ENCODE results near the gene PNPLA5.

DNA sequence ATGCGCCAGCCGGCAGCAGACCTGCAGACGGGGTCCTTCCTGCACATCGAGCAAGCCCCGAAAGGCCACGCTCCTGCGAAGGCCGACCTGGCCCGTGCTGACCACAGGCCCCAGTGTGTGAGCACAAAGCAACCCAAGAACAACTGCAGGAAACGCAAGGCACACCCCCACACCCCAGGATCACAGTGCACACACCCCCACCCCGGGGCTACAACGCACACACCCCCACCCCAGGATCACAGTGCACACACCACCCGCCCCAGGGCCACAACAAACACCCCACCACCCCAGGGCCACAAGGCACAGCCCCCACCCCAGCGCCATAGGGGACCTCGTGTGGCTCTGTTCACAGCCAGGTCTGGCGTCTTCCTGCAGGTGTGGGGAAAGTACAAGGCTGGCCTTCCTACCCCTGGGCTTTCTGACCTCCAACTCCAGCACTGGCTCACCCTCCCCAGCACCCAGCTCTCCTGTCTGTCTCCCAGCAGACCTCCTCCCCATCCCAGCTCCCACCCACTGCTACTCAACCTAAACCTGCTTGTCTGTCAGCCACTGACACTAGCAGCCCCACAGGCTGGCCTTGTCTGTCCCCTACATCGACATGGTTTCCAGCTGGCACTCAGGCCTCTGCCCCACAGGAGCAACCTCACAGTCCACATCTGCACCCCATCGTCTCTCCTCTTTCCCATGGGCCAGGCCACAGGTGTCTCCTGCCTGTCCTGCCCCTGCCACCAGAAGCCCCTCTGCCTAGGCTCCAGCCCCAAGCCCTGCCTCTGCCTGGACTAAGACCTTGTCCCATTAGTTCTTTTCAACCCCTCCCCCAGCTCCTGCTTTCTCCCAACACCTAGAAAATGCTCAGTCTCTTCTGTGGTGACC is 59.2 kb downstream of the PNPLA5 start:
- TF ChIP-seq, protein P1, sequence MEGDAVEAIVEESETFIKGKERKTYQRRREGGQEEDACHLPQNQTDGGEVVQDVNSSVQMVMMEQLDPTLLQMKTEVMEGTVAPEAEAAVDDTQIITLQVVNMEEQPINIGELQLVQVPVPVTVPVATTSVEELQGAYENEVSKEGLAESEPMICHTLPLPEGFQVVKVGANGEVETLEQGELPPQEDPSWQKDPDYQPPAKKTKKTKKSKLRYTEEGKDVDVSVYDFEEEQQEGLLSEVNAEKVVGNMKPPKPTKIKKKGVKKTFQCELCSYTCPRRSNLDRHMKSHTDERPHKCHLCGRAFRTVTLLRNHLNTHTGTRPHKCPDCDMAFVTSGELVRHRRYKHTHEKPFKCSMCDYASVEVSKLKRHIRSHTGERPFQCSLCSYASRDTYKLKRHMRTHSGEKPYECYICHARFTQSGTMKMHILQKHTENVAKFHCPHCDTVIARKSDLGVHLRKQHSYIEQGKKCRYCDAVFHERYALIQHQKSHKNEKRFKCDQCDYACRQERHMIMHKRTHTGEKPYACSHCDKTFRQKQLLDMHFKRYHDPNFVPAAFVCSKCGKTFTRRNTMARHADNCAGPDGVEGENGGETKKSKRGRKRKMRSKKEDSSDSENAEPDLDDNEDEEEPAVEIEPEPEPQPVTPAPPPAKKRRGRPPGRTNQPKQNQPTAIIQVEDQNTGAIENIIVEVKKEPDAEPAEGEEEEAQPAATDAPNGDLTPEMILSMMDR (IDR thresholded peaks at IDR 0.05), result no peak
- TF ChIP-seq POLR2AphosphoS5 (IDR thresholded peaks at IDR 0.05; ENCODE audit: insufficient read depth in 1 of 2, low read depth in 1 of 2) (no peak), POLR2A (IDR thresholded peaks at IDR 0.05) (no peak)

Data from vagina (tissue), 2 donors.